ENCODE results near the gene FMR1. TPM values are rescaled to one million over a fixed set of nuclear protein-coding genes. Genes with fewer than 3 reads are reported as not detected.

The FMR1 gene
- total RNA-seq, 1 experiment from 2014 or later: 44.6 TPM

- Histone ChIP-seq H3T11ph (ENCODE audit: low read length) (no peak overlapping the region), H4K91ac (ENCODE audit: insufficient read length, low read depth, low read length) (peak overlapping the region; percentile 89), H4K8ac (replicated peaks; ENCODE audit: insufficient read length, low read depth, low read length) (peak overlapping the region; percentile 92), H2BK120ac (ENCODE audit: low read depth, low read length, poor library complexity, severe bottlenecking) (no peak overlapping the region), H3K27me3 (ENCODE audit: insufficient read depth, low read length) (no peaks in the 10 kb centered on the region), H4K20me1 (ENCODE audit: control insufficient read depth, insufficient read depth, insufficient read length) (no peaks in the 10 kb centered on the region), H2BK12ac (ENCODE audit: insufficient read length, low read depth, low read length) (peak overlapping the region; percentile 62), H3K9me3 (ENCODE audit: control insufficient read depth, low read depth, low read length) (peaks cover 18% of the 10 kb centered on the region), H3K23me2 (ENCODE audit: insufficient read length, low read depth, low read length, poor library complexity, severe bottlenecking) (peaks cover 7% of the 10 kb centered on the region), H3K27ac (ENCODE audit: insufficient read length, low read depth, low read length) (no peak overlapping the region), H2BK20ac (ENCODE audit: low read depth, low read length, poor library complexity, severe bottlenecking) (no peak overlapping the region), H3K79me2 (ENCODE audit: insufficient read depth, low read length) (peaks cover 12% of the 10 kb centered on the region; the same call in 1 of the 2 replicates), H3K79me1 (ENCODE audit: insufficient read depth, low read depth, low read length, poor library complexity, severe bottlenecking) (no peaks in the 10 kb centered on the region), H2BK5ac (ENCODE audit: insufficient read length, low read length) (no peak overlapping the region), H2BK15ac (ENCODE audit: low read depth, low read length) (peak overlapping the region; percentile 94; the same call in 1 of the 2 replicates), H3K4me2 (ENCODE audit: insufficient read depth, insufficient read length, low read length) (peak overlapping the region; percentile 64), H4K5ac (ENCODE audit: insufficient read length, low read depth, low read length) (peak overlapping the region; percentile 97), H3K14ac (ENCODE audit: insufficient read depth, low read length) (no peak overlapping the region), H3K4me1 (ENCODE audit: insufficient read depth, low read length) (no peaks in the 10 kb centered on the region; the same call in 1 of the 2 replicates), H3K9ac (ENCODE audit: extremely low read depth, insufficient read length, low read length) (peak overlapping the region; percentile 84), H3K23ac (ENCODE audit: insufficient read length, low read depth, low read length) (no peak overlapping the region), H3K18ac (ENCODE audit: insufficient read length, low read depth, low read length) (no peak overlapping the region), H2AFZ (ENCODE audit: low read length) (no peak overlapping the region), H3K56ac (ENCODE audit: insufficient read length, low read depth, low read length) (no peak overlapping the region), H3K4ac (ENCODE audit: low read depth, low read length) (no peak overlapping the region), H2AK5ac (ENCODE audit: insufficient read length, low read length) (peak overlapping the region; percentile 93)
- peaks cover 0 to 2% (median 2%) of the 10 kb centered on the region in 3 experiments; a peak in 2 of 7 replicates for H3K36me3 Mint-ChIP-seq (ENCODE audit: insufficient read depth in 1 of 3, low read depth in 3 of 3)
- peak overlapping the region in 1 of 3 experiments; percentile 4; a peak in 1 of 7 replicates for H3K27ac Mint-ChIP-seq
- no CpG with 5 or more reads among the region's 9 CpGs for WGBS (ENCODE audit: extremely low coverage, insufficient read length, low lambda C conversion rate)
- peaks cover 15% of the 10 kb centered on the region for H3K27me3 Mint-ChIP-seq (ENCODE audit: low read depth)
- no peak for TF ChIP-seq CTCF (conservative IDR thresholded peaks at IDR 0.05)
- H3K4me3 Mint-ChIP-seq: peak overlapping the region in 1 of 2 experiments; percentile 14; a peak in 1 of 5 replicates
- no peak for DNase-seq
- H3K4me1 Mint-ChIP-seq: peaks cover 8 to 18% of the 10 kb centered on the region in 2 experiments
- H3K9me3 Mint-ChIP-seq: peaks cover 57 to 68% of the 10 kb centered on the region in 2 experiments
These were observed 1.1 kb upstream of the FMR1 start for GRCh38 chrX:147910607-147911006.
